H9 (cell line): ENCODE data around the gene ZNF618. TPM values are rescaled to one million over a fixed set of nuclear protein-coding genes. Genes with fewer than 3 reads are reported as not detected.

ENCODE experiments used
- DNase-seq: peaks from one replicate; pipeline ENCODE4 v3.0.0-alpha.2; 2017
- H2AFZ ChIP-seq: one replicate; pipeline ENCODE4 v1.6.1; 2013; ENCODE audit warnings: mild to moderate bottlenecking, low read length, control low read depth, moderate library complexity
- H2AK5ac ChIP-seq: 2 replicates; pipeline ENCODE4 v1.6.1; 2013; ENCODE audit warnings: low read length, control low read depth, mixed read lengths; ENCODE audit not compliant: insufficient read length
- H2BK120ac ChIP-seq: one replicate; pipeline ENCODE4 v1.6.1; 2013; ENCODE audit warnings: low read depth, mild to moderate bottlenecking, low read length, control low read depth, inconsistent platforms; ENCODE audit not compliant: poor library complexity, severe bottlenecking
- H2BK12ac ChIP-seq: 2 replicates; pipeline ENCODE4 v1.6.1; 2013; ENCODE audit warnings: low read length, control low read depth, mixed read lengths, low read depth; ENCODE audit not compliant: insufficient read length
- H2BK15ac ChIP-seq: 2 replicates; pipeline ENCODE4 v1.6.1; 2013; ENCODE audit warnings: low read depth, low read length, control low read depth
- H2BK20ac ChIP-seq: one replicate; pipeline ENCODE4 v1.6.1; 2013; ENCODE audit warnings: low read depth, mild to moderate bottlenecking, low read length, control low read depth, inconsistent platforms; ENCODE audit not compliant: poor library complexity, severe bottlenecking
- H2BK5ac ChIP-seq: 2 replicates; pipeline ENCODE4 v1.6.1; 2013; ENCODE audit warnings: low read length, control low read depth, mixed read lengths; ENCODE audit not compliant: insufficient read length
- H3K14ac ChIP-seq: 2 replicates; pipeline ENCODE4 v1.6.1; 2013; ENCODE audit warnings: low read length, control low read depth; ENCODE audit not compliant: insufficient read depth
- H3K18ac ChIP-seq: 2 replicates; pipeline ENCODE4 v1.6.1; 2013; ENCODE audit warnings: low read depth, mild to moderate bottlenecking, mixed read lengths, low read length, control low read depth; ENCODE audit not compliant: insufficient read length
- H3K23ac ChIP-seq: 2 replicates; pipeline ENCODE4 v1.6.1; 2013; ENCODE audit warnings: low read length, control low read depth, mixed read lengths, low read depth; ENCODE audit not compliant: insufficient read length
- H3K23me2 ChIP-seq: 2 replicates; pipeline ENCODE4 v1.6.1; 2013; ENCODE audit warnings: low read depth, mild to moderate bottlenecking, mixed read lengths, low read length, control low read depth; ENCODE audit not compliant: insufficient read length, poor library complexity, severe bottlenecking
- H3K27ac ChIP-seq: 2 replicates; pipeline ENCODE4 v1.5.1; 2013; ENCODE audit warnings: low read length, control low read depth, mixed read lengths, low read depth; ENCODE audit not compliant: insufficient read length
- H3K27me3 ChIP-seq: 2 replicates; pipeline ENCODE4 v1.6.1; 2013; ENCODE audit warnings: low read length, control low read depth, inconsistent platforms; ENCODE audit not compliant: insufficient read depth
- H3K4ac ChIP-seq: 2 replicates; pipeline ENCODE4 v1.6.1; 2013; ENCODE audit warnings: low read depth, mild to moderate bottlenecking, control low read depth, inconsistent platforms, low read length, moderate library complexity
- H3K4me1 ChIP-seq: 2 replicates; pipeline ENCODE4 v1.6.1; 2013; ENCODE audit warnings: low read length, control low read depth, inconsistent platforms; ENCODE audit not compliant: insufficient read depth
- H3K4me2 ChIP-seq: 2 replicates; pipeline ENCODE4 v1.6.1; 2013; ENCODE audit warnings: low read length, control low read depth, mixed read lengths; ENCODE audit not compliant: insufficient read length, insufficient read depth
- H3K56ac ChIP-seq: 2 replicates; pipeline ENCODE4 v1.6.1; 2013; ENCODE audit warnings: low read depth, mild to moderate bottlenecking, mixed read lengths, low read length, control low read depth; ENCODE audit not compliant: insufficient read length
- H3K79me1 ChIP-seq: 2 replicates; pipeline ENCODE4 v1.6.1; 2013; ENCODE audit warnings: low read depth, mild to moderate bottlenecking, moderate library complexity, low read length, control low read depth, inconsistent platforms; ENCODE audit not compliant: insufficient read depth, poor library complexity, severe bottlenecking
- H3K79me2 ChIP-seq: 2 replicates; pipeline ENCODE4 v1.6.1; 2013; ENCODE audit warnings: low read length, control low read depth, inconsistent platforms; ENCODE audit not compliant: insufficient read depth
- H3K9ac ChIP-seq: 2 replicates; pipeline ENCODE4 v1.6.1; 2013; ENCODE audit warnings: low read length, control low read depth, mixed read lengths; ENCODE audit not compliant: insufficient read length; ENCODE audit errors: extremely low read depth
- H3K9me3 ChIP-seq: one replicate; pipeline ENCODE4 v1.6.1; 2013; ENCODE audit warnings: low read depth, low read length, inconsistent platforms; ENCODE audit not compliant: control insufficient read depth
- H3T11ph ChIP-seq: one replicate; pipeline ENCODE4 v1.6.1; 2013; ENCODE audit warnings: mild to moderate bottlenecking, low read length, control low read depth, inconsistent platforms
- H4K20me1 ChIP-seq: one replicate; pipeline ENCODE4 v1.6.1; 2013; ENCODE audit not compliant: control insufficient read depth, insufficient read length, insufficient read depth
- H4K5ac ChIP-seq: 2 replicates; pipeline ENCODE4 v1.6.1; 2013; ENCODE audit warnings: low read depth, mild to moderate bottlenecking, mixed read lengths, low read length, control low read depth; ENCODE audit not compliant: insufficient read length
- H4K8ac ChIP-seq: replicated peaks from 2 replicates; pipeline ENCODE4 v1.6.1; 2013; ENCODE audit warnings: low read length, control low read depth, mixed read lengths, low read depth; ENCODE audit not compliant: insufficient read length
- H4K91ac ChIP-seq: 2 replicates; pipeline ENCODE4 v1.6.1; 2013; ENCODE audit warnings: low read depth, mild to moderate bottlenecking, moderate library complexity, mixed read lengths, low read length, control low read depth; ENCODE audit not compliant: insufficient read length
- H3K27ac Mint-ChIP-seq, 3 experiments: 2 replicates in 2 of 3; 3 replicates in 1 of 3; pipeline ENCODE4 v1.8.0; 2020 to 2021; ENCODE audit warnings: mixed read lengths in 3 of 3, mild to moderate bottlenecking in 1 of 3, moderate library complexity in 1 of 3
- H3K27me3 Mint-ChIP-seq: 2 replicates; pipeline ENCODE4 v1.8.0; 2021; ENCODE audit warnings: low read depth, mild to moderate bottlenecking, moderate library complexity, mixed read lengths
- H3K36me3 Mint-ChIP-seq, 3 experiments: 2 replicates in 2 of 3; 3 replicates in 1 of 3; pipeline ENCODE4 v1.8.0; 2020 to 2021; ENCODE audit warnings: low read depth in 3 of 3, mixed read lengths in 3 of 3; ENCODE audit not compliant: insufficient read depth in 1 of 3
- H3K4me1 Mint-ChIP-seq, 2 experiments: 2 replicates each; pipeline ENCODE4 v1.8.0; 2020; ENCODE audit warnings: mixed read lengths in 2 of 2
- H3K4me3 Mint-ChIP-seq, 2 experiments: 2 replicates in 1 of 2; 3 replicates in 1 of 2; pipeline ENCODE4 v1.8.0; 2020 to 2021; ENCODE audit warnings: mild to moderate bottlenecking in 2 of 2, mixed read lengths in 2 of 2, moderate library complexity in 1 of 2
- H3K9me3 Mint-ChIP-seq, 2 experiments: 2 replicates in 1 of 2; 3 replicates in 1 of 2; pipeline ENCODE4 v1.8.0; 2020; ENCODE audit warnings: mild to moderate bottlenecking in 2 of 2, mixed read lengths in 2 of 2, moderate library complexity in 1 of 2
- CTCF ChIP-seq: fragments of 200-600 bp; sonication (generic); conservative IDR thresholded peaks from 3 replicates; pipeline ENCODE4 v1.8.0; 2021; ENCODE audit warnings: antibody characterized with exemption, mild to moderate bottlenecking
- WGBS: extraction: QIAGEN DNeasy Blood & Tissue Kit; methylation state at CpG from one replicate; pipeline ENCODE4 v1.1.7; 2013; ENCODE audit warnings: missing lambda C conversion rate, low lambda C conversion rate, mixed read lengths; ENCODE audit not compliant: insufficient read length; ENCODE audit errors: extremely low coverage; 5-methylcytosine and 5-hydroxymethylcytosine counted together
- total RNA-seq: library from RNA; stranded (reverse); gene quantifications from 2 replicates; pipeline ENCODE4 v1.2.1, GENCODE V29; 2021

Gene ZNF618
- total RNA-seq, 1 experiment from 2014 or later = 13.6 TPM

GRCh38 chr9:114093031-114093471 lies 216.9 kb downstream of the ZNF618 start:
- Mint-ChIP-seq H3K27ac (no peak overlapping the region), H3K4me1 (peaks cover 0 to 7% of the 10 kb centered on the region in 2 experiments; a peak in 3 of 4 replicates), H3K36me3 (peaks cover 0 to 7% (median 2%) of the 10 kb centered on the region in 3 experiments; a peak in 3 of 7 replicates), H3K9me3 (no peaks in the 10 kb centered on the region; a peak in 2 of 5 replicates), H3K4me3 (no peak overlapping the region), H3K27me3 (peaks cover 27% of the 10 kb centered on the region)
- no peak overlapping the region for H3K4ac ChIP-seq
- H2AK5ac ChIP-seq = no peak overlapping the region
- peak; percentile 11 for DNase-seq
- H4K8ac ChIP-seq = no peak overlapping the region
- no peak overlapping the region for H3T11ph ChIP-seq
- no peak overlapping the region for H3K23ac ChIP-seq
- TF ChIP-seq CTCF = no peak
- WGBS = no CpG with 5 or more reads among the region's 4 CpGs
- H2BK15ac ChIP-seq = no peak overlapping the region
- H2BK120ac ChIP-seq = no peak overlapping the region
- 0 out of 2 replicates have a peak, but pooled peaks cover 2% of the 10 kb centered on the region for H3K4me1 ChIP-seq
- H4K91ac ChIP-seq = no peak overlapping the region
- H3K9me3 ChIP-seq = no peaks in the 10 kb centered on the region
- no peak overlapping the region for H3K56ac ChIP-seq
- no peak overlapping the region; the same call in 1 of the 2 replicates for H3K14ac ChIP-seq
- peaks cover 3% of the 10 kb centered on the region; the same call in 1 of the 2 replicates for H3K27me3 ChIP-seq
- H2AFZ ChIP-seq = no peak overlapping the region
- no peak overlapping the region for H3K9ac ChIP-seq
- no peak overlapping the region for H4K5ac ChIP-seq
- no peak overlapping the region for H2BK20ac ChIP-seq
- no peak overlapping the region for H3K18ac ChIP-seq
- H3K27ac ChIP-seq = no peak overlapping the region
- H3K23me2 ChIP-seq = no peaks in the 10 kb centered on the region
- H2BK5ac ChIP-seq = no peak overlapping the region
- no peaks in the 10 kb centered on the region for H3K79me1 ChIP-seq
- no peak overlapping the region for H3K4me2 ChIP-seq
- H2BK12ac ChIP-seq = no peak overlapping the region
- no peaks in the 10 kb centered on the region for H4K20me1 ChIP-seq
- no peaks in the 10 kb centered on the region for H3K79me2 ChIP-seq
